ENCODE measurements around the gene VPS52. TPM values are rescaled to one million over a fixed set of nuclear protein-coding genes. Genes with fewer than 3 reads are reported as not detected.
A peak's percentile ranks its signal among the peaks of the same experiment; 100 is the strongest.

VPS52 gene
- polyA plus RNA-seq, 3 donors, result 71.3 to 95.2 (median 91.5) TPM

- peak; percentile 66 for DNase-seq
These were observed 42.2 kb upstream of the VPS52 start, which contains the start of gene TAPBP for GRCh38 chr6:33313709-33314514. TSS of gene TAPBP (minus strand) at chr6:33314078. CDS start at chr6:33314041, 37 bp downstream.

GRCh38 chr6:33313105-33313708, 41.5 kb upstream of the VPS52 start:
- peak; percentile 35 for DNase-seq

- peak; percentile 57 for DNase-seq
These were observed 40.9 kb upstream of the VPS52 start for GRCh38 chr6:33312361-33313104.

- DNase-seq, result no peak
These were observed 34.7 kb upstream of the VPS52 start for GRCh38 chr6:33306356-33306755.

GRCh38 chr6:33305052-33305451, 33.4 kb upstream of the VPS52 start:
- DNase-seq, result no peak

GRCh38 chr6:33304216-33304615, 32.5 kb upstream of the VPS52 start:
- DNase-seq, result no peak

- DNase-seq, result no peak
These were observed 30.2 kb upstream of the VPS52 start for GRCh38 chr6:33301877-33302276.

- peak; percentile 93 for DNase-seq
These were observed 27.7 kb upstream of the VPS52 start for GRCh38 chr6:33299237-33299944.

- DNase-seq, result peak; percentile 69
These were observed 27.1 kb upstream of the VPS52 start, which contains the start of gene RGL2 for GRCh38 chr6:33298773-33299236. TSS of gene RGL2 (minus strand) at chr6:33298942. CDS start at chr6:33298610, 332 bp downstream.

GRCh38 chr6:33297956-33298772, 26.5 kb upstream of the VPS52 start:
- DNase-seq, result peak; percentile 77

GRCh38 chr6:33297406-33297955, 25.8 kb upstream of the VPS52 start:
- DNase-seq, result peak; percentile 38

GRCh38 chr6:33296797-33297405, 25.2 kb upstream of the VPS52 start:
- no peak for DNase-seq

GRCh38 chr6:33295621-33296369, 24.1 kb upstream of the VPS52 start:
- DNase-seq, result no peak

- no peak for DNase-seq
These were observed 22.6 kb upstream of the VPS52 start for GRCh38 chr6:33294086-33294823.

GRCh38 chr6:33292996-33293682, 21.5 kb upstream of the VPS52 start:
- no peak for DNase-seq

GRCh38 chr6:33290459-33290858, 18.8 kb upstream of the VPS52 start:
- no peak for DNase-seq

- no peak for DNase-seq
These were observed 18.2 kb upstream of the VPS52 start for GRCh38 chr6:33289784-33290315.
